GM12874 (cell line): ENCODE results near the gene TGFB1.

Experiments
- TF ChIP-seq, protein P1 (sequence below): IDR thresholded peaks from 2 replicates; pipeline ENCODE4 v1.5.1; 2011; ENCODE audit warnings: low read depth, mild to moderate bottlenecking, control low read depth, low read length, moderate library complexity; ENCODE audit not compliant: insufficient read depth

The TGFB1 gene

DNA sequence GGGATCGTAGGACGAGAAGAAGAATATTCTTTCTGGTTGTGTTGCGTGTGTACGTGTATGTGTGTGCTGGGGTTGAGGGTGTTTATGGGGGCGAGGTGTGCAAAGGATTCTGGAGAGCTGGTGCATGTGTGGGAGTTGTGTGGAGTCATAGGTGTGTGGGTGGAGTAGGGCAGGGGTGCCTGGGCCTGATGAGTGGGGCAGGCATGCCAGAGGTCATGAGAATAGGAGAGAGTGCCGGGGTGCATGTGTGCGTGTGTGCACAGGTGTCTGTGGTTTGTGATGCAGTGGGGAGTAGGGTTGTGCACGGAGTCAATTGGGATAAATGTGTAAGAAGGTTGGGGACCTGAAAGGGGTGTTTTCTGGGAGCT is 23.3 kb upstream of the TGFB1 start:
- TF ChIP-seq, protein P1, sequence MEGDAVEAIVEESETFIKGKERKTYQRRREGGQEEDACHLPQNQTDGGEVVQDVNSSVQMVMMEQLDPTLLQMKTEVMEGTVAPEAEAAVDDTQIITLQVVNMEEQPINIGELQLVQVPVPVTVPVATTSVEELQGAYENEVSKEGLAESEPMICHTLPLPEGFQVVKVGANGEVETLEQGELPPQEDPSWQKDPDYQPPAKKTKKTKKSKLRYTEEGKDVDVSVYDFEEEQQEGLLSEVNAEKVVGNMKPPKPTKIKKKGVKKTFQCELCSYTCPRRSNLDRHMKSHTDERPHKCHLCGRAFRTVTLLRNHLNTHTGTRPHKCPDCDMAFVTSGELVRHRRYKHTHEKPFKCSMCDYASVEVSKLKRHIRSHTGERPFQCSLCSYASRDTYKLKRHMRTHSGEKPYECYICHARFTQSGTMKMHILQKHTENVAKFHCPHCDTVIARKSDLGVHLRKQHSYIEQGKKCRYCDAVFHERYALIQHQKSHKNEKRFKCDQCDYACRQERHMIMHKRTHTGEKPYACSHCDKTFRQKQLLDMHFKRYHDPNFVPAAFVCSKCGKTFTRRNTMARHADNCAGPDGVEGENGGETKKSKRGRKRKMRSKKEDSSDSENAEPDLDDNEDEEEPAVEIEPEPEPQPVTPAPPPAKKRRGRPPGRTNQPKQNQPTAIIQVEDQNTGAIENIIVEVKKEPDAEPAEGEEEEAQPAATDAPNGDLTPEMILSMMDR: no peak

DNA sequence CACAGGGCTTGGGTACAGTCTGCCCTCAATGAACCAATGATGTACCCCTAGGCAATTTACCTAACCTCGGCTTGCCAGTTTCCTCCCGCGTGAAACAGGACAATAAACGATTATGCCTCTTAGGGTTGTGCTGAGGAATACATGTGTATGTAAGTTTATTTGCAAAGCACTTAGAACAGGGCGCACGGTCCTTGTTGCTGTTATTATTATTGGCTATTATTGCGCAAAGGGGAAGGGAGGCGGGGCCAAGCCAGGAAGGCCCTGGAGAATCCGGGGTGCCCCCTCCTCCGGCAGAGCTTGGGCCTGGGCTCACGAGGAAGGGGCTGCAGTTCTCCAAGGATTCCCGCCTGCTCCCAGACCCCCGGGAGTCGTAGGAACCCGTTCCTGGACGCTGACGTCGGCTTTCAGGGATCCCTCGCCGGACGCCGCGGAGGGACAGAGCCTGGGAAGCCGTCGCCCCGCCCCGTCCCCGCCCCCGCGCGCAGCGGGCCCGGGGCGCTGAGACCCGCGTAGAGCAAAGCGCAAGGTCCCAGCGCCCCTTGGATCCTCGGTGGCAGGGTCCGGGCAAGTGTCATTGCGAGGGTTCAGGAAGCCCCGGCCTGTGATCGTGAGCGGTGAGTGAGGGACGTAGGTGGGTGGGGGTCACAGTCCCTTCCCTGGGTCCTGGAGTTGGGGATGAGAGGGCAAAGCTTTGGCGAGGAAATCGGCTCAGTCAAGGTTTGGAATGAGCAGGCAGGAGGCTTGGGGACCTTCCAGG is 22.7 kb upstream of the TGFB1 start, which contains the start of gene TMEM91:
TSS of gene TMEM91 (plus strand) at position 293 of the 757 bp plus-strand sequence. CDS start 1,777 bp downstream, outside the sequence.
- TF ChIP-seq, protein P1: no peak

DNA sequence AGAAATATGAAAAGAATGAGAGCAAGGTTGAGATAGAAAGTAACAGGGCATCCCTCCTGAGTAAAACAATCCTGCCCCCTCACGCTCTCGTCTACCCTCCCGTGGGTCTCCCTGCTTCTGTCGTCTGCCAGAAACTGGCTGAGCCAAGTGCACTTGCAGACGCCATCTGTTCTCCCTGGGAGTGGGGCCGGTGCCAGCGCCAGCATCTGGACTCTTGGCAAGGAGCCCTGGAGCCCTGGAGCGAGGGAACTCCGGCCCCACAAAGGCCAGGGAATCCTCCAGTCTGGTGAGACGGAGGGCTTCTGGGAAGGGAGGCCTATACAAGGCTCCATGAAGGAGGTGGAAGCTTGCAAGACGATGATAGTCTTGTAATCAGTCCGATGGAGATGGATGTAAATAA is 20.3 kb upstream of the TGFB1 start:
- TF ChIP-seq, protein P1: no peak

DNA sequence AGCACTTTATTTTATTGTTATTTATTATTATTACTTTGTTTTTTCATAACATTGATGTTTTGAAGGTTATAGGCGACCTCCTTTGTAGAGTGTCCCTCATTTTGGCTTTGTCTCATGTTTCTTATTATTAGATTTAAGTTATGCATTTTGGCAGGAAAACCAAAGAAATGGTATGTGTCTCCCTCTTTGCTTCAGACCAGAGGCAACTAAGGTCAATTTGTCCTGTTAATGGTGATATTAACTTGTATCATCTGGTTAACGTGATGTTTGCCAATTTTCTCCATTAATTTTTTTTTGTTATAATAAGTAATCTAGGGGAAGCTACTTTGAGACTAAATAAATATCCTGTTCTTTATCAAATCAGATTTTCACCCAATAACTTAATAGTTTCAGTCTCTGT is 18.8 kb upstream of the TGFB1 start:
- TF ChIP-seq, protein P1: no peak

DNA sequence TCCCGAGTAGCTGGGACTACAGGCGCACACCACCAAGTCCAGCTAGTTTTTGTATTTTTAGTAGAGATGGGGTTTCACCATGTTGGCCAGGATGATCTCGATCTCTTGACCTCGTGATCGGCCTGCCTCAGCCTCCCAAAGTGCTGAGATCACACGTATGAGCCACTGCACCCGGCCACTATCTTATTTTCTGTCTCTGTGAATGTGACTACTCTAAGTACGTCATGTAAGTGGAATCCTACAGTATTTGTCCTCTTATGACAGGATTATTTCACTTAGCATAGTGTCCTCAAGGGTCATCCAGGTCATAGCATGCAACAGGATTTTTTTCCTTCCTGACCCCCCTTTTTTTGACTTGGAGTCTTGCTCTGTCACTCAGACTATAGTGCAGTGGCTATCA is 17.8 kb upstream of the TGFB1 start:
- TF ChIP-seq, protein P1: no peak

DNA sequence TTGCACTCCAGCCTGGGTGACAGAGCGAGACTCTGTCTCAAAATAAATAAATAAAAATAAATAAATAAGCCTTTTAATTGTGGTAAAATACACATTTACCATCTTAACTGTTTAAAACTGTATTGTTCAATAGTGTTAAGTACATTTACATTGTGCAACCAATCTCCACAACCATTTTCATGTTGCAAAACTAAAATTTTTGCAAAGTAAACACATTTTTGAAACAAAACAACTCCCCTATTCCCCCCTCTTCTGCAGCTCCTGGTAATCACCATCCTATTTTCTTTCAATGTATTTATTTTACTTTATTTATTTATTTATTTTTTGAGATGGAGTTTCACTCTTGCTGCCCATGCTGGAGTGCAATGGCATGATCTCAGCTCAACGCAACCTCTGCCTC is 16.0 kb upstream of the TGFB1 start:
- TF ChIP-seq, protein P1: no peak

DNA sequence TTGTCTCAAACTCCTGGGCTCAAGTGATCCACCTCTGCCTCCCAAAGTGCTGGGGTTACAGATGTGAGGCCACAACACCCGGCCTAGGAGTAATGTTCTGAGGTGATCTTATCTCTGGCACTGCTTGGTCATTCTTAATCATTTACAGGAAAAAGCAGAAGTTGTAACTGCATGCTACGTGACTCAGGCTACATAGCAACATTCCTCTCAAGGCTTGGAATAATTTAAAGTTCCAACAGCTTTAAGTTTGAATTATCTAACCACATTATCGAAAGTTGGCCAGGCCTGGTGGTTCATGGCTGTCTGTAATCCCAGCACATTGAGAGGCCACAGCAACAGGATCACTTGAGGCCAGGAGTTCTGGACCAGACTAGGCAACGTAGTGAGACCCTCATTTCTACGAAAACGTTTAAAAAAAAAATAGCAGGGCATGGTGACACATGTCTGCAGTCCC is 14.2 kb upstream of the TGFB1 start:
- TF ChIP-seq, protein P1: no peak
